Skeletal muscle satellite cell (primary cell): Measurements from ENCODE around the gene TEX19. TPM values are rescaled to one million over a fixed set of nuclear protein-coding genes. Genes with fewer than 3 reads are reported as not detected.

Experiments used
- H3K27me3 ChIP-seq: 2 replicates; pipeline ENCODE4 v1.7.0; 2013; ENCODE audit warnings: low read length; ENCODE audit not compliant: control insufficient read depth, insufficient read depth
- H3K36me3 ChIP-seq: 2 replicates; pipeline ENCODE4 v1.7.0; 2013; ENCODE audit warnings: mild to moderate bottlenecking, control low read depth, low read length; ENCODE audit not compliant: insufficient read depth
- H3K4me1 ChIP-seq: 2 replicates; pipeline ENCODE4 v1.7.0; 2013; ENCODE audit warnings: low read length; ENCODE audit not compliant: control insufficient read depth, insufficient read depth
- H3K4me2 ChIP-seq: 2 replicates; pipeline ENCODE4 v1.7.0; 2013; ENCODE audit warnings: mild to moderate bottlenecking, low read length
- H3K4me3 ChIP-seq: 2 replicates; pipeline ENCODE4 v1.7.0; 2013; ENCODE audit warnings: low read length
- H3K9ac ChIP-seq: 2 replicates; pipeline ENCODE4 v1.7.0; 2013; ENCODE audit warnings: mild to moderate bottlenecking, low read depth, low read length, moderate library complexity
- H3K9me3 ChIP-seq: replicated peaks from 2 replicates; pipeline ENCODE4 v1.7.0; 2013; ENCODE audit warnings: mild to moderate bottlenecking, control low read depth, low read length
- total RNA-seq: library from RNA; depleted of rRNA; stranded (reverse); fragments of >200 nt; gene quantifications from 2 replicates; pipeline ENCODE4 v1.2.3, GENCODE V29; 2012; rRNA removed

Gene TEX19
- total RNA-seq = 0.25 TPM in 1 of 2 replicates, not detected in the other

- Histone ChIP-seq H3K9ac (no peak within 1 kb of the TSS), H3K36me3 (no peaks in the 10 kb centered on the region), H3K27me3 (peaks cover 26% of the 10 kb centered on the region), H3K4me1 (peaks cover 5% of the 10 kb centered on the region), H3K4me3 (no peak within 1 kb of the TSS), H3K4me2 (no peak within 1 kb of the TSS), H3K9me3 (no peaks in the 10 kb centered on the region)
Observed at GRCh38 chr17:82358465-82359350, at the start of gene TEX19. Gene TEX19 (plus strand): TSS chr17:82359247. CDS start chr17:82362151, 2,904 bp downstream.

- Histone ChIP-seq H3K4me1 (no peaks in the 10 kb centered on the region), H3K36me3 (no peaks in the 10 kb centered on the region), H3K9ac (no peak overlapping the region), H3K9me3 (no peaks in the 10 kb centered on the region), H3K27me3 (peaks cover 19% of the 10 kb centered on the region), H3K4me2 (no peak overlapping the region), H3K4me3 (no peak overlapping the region)
Observed at GRCh38 chr17:82309656-82310570, 49.1 kb upstream of the TEX19 start.

GRCh38 chr17:82310877-82311276 lies 48.2 kb upstream of the TEX19 start:
- H3K36me3 ChIP-seq = no peaks in the 10 kb centered on the region
- H3K4me3 ChIP-seq = no peak overlapping the region
- peaks cover 26% of the 10 kb centered on the region for H3K27me3 ChIP-seq
- no peak overlapping the region for H3K4me2 ChIP-seq
- H3K4me1 ChIP-seq = no peaks in the 10 kb centered on the region
- H3K9me3 ChIP-seq = no peaks in the 10 kb centered on the region
- no peak overlapping the region for H3K9ac ChIP-seq

- Histone ChIP-seq H3K4me1 (no peaks in the 10 kb centered on the region), H3K36me3 (no peaks in the 10 kb centered on the region), H3K27me3 (peaks cover 34% of the 10 kb centered on the region), H3K4me2 (no peak overlapping the region), H3K4me3 (no peak overlapping the region), H3K9me3 (no peaks in the 10 kb centered on the region), H3K9ac (no peak overlapping the region)
Observed at GRCh38 chr17:82311971-82312370, 47.1 kb upstream of the TEX19 start.

- no peak overlapping the region for H3K4me3 ChIP-seq
- no peaks in the 10 kb centered on the region for H3K36me3 ChIP-seq
- no peak overlapping the region for H3K9ac ChIP-seq
- peaks cover 34% of the 10 kb centered on the region for H3K27me3 ChIP-seq
- H3K4me2 ChIP-seq = no peak overlapping the region
- no peaks in the 10 kb centered on the region for H3K9me3 ChIP-seq
- no peaks in the 10 kb centered on the region for H3K4me1 ChIP-seq
Observed at GRCh38 chr17:82313195-82314011, 45.6 kb upstream of the TEX19 start.

GRCh38 chr17:82314012-82314726 lies 44.9 kb upstream of the TEX19 start:
- Histone ChIP-seq H3K4me3 (no peak overlapping the region), H3K27me3 (peaks cover 26% of the 10 kb centered on the region), H3K4me1 (no peaks in the 10 kb centered on the region), H3K9me3 (no peaks in the 10 kb centered on the region), H3K9ac (no peak overlapping the region), H3K36me3 (no peaks in the 10 kb centered on the region), H3K4me2 (no peak overlapping the region)

GRCh38 chr17:82314727-82315605 lies 44.1 kb upstream of the TEX19 start:
- no peak overlapping the region for H3K4me2 ChIP-seq
- no peaks in the 10 kb centered on the region for H3K9me3 ChIP-seq
- H3K9ac ChIP-seq = no peak overlapping the region
- H3K4me1 ChIP-seq = no peaks in the 10 kb centered on the region
- H3K36me3 ChIP-seq = no peaks in the 10 kb centered on the region
- no peak overlapping the region for H3K4me3 ChIP-seq
- peaks cover 21% of the 10 kb centered on the region for H3K27me3 ChIP-seq

- Histone ChIP-seq H3K36me3 (no peaks in the 10 kb centered on the region), H3K27me3 (peaks cover 14% of the 10 kb centered on the region), H3K4me1 (no peaks in the 10 kb centered on the region), H3K4me3 (no peak overlapping the region), H3K9ac (no peak overlapping the region), H3K9me3 (no peaks in the 10 kb centered on the region), H3K4me2 (no peak overlapping the region)
Observed at GRCh38 chr17:82315703-82316358, 43.2 kb upstream of the TEX19 start.

- Histone ChIP-seq H3K9ac (no peak overlapping the region), H3K36me3 (no peaks in the 10 kb centered on the region), H3K27me3 (peaks cover 14% of the 10 kb centered on the region), H3K4me2 (no peak overlapping the region), H3K4me1 (no peaks in the 10 kb centered on the region), H3K4me3 (no peak overlapping the region), H3K9me3 (no peaks in the 10 kb centered on the region)
Observed at GRCh38 chr17:82316651-82317393, 42.2 kb upstream of the TEX19 start.
